PC-9 (cell line): ENCODE measurements around the gene MYO5B.

Source experiments
- EZH2 ChIP-seq: fragments of 200-600 bp; sonication (generic); IDR thresholded peaks from 2 replicates; pipeline ENCODE4 v1.8.0; 2017; ENCODE audit warnings: antibody characterized with exemption, low read depth
- TF ChIP-seq, protein P1 (sequence below): fragments of 200-600 bp; sonication (generic); conservative IDR thresholded peaks from 2 replicates; pipeline ENCODE4 v1.6.1; 2017; ENCODE audit warnings: mixed run types, antibody characterized with exemption, mild to moderate bottlenecking, moderate library complexity

DNA sequence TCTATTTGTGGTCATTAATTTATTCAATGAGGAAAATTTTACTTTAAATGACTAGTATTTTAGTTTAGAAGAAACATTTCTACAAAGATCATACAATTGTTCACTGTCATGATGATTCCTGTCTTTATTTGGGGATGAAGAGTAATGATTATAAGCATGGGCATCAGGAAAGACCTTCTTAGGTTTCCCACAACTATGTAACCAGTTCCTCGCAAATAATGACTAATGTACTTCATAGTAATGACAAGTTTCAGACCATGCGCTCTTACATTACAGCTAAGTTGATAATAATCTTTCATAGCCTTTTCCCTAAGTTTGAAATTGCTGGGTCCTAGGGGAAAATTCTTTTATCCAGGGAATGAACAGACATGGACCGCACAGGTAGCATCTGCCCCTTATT lies 90.5 kb downstream of the MYO5B start:
- TF ChIP-seq, protein P1, sequence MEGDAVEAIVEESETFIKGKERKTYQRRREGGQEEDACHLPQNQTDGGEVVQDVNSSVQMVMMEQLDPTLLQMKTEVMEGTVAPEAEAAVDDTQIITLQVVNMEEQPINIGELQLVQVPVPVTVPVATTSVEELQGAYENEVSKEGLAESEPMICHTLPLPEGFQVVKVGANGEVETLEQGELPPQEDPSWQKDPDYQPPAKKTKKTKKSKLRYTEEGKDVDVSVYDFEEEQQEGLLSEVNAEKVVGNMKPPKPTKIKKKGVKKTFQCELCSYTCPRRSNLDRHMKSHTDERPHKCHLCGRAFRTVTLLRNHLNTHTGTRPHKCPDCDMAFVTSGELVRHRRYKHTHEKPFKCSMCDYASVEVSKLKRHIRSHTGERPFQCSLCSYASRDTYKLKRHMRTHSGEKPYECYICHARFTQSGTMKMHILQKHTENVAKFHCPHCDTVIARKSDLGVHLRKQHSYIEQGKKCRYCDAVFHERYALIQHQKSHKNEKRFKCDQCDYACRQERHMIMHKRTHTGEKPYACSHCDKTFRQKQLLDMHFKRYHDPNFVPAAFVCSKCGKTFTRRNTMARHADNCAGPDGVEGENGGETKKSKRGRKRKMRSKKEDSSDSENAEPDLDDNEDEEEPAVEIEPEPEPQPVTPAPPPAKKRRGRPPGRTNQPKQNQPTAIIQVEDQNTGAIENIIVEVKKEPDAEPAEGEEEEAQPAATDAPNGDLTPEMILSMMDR: no peak
- no peak for TF ChIP-seq EZH2
